Activated T-helper 1 cell treated with Interleukin-2 at 50 U/mL for 16 hours (primary cell): ENCODE results near the gene ASCC3.

ENCODE experiments used
- DNase-seq: peaks from one replicate; pipeline ENCODE4 v3.0.0-alpha.2; 2020; ENCODE audit warnings: low read depth

ASCC3 gene

GRCh38 chr6:100595456-100595855 is 285.7 kb downstream of the ASCC3 start:
- no peak for DNase-seq

GRCh38 chr6:100593522-100593921 is 287.6 kb downstream of the ASCC3 start:
- no peak for DNase-seq

GRCh38 chr6:100592929-100593328 is 288.2 kb downstream of the ASCC3 start:
- no peak for DNase-seq

- no peak for DNase-seq
Observed at GRCh38 chr6:100577425-100577824, 303.7 kb downstream of the ASCC3 start.

- DNase-seq: no peak
Observed at GRCh38 chr6:100575921-100576320, 305.2 kb downstream of the ASCC3 start.

GRCh38 chr6:100574836-100575235 is 306.3 kb downstream of the ASCC3 start:
- DNase-seq: no peak

GRCh38 chr6:100573166-100573565 is 308.0 kb downstream of the ASCC3 start:
- DNase-seq: no peak

GRCh38 chr6:100568255-100568654 is 312.9 kb downstream of the ASCC3 start:
- DNase-seq: no peak

GRCh38 chr6:100566563-100566962 is 314.6 kb downstream of the ASCC3 start:
- DNase-seq: no peak

GRCh38 chr6:100565439-100566104 is 315.6 kb downstream of the ASCC3 start:
- no peak for DNase-seq

- no peak for DNase-seq
Observed at GRCh38 chr6:100559859-100560258, 321.3 kb downstream of the ASCC3 start.

GRCh38 chr6:100554228-100554627 is 326.9 kb downstream of the ASCC3 start:
- DNase-seq: no peak

- no peak for DNase-seq
Observed at GRCh38 chr6:100553243-100553642, 327.9 kb downstream of the ASCC3 start.

GRCh38 chr6:100549406-100550167 is 331.5 kb downstream of the ASCC3 start:
- DNase-seq: no peak

- no peak for DNase-seq
Observed at GRCh38 chr6:100538086-100538485, 343.0 kb downstream of the ASCC3 start.

GRCh38 chr6:100518588-100518987 is 362.5 kb downstream of the ASCC3 start:
- no peak for DNase-seq

- DNase-seq: no peak
Observed at GRCh38 chr6:100517633-100518032, 363.5 kb downstream of the ASCC3 start.

- DNase-seq: no peak
Observed at GRCh38 chr6:100517106-100517505, 364.0 kb downstream of the ASCC3 start.

GRCh38 chr6:100514660-100515059 is 366.5 kb downstream of the ASCC3 start:
- no peak for DNase-seq

- DNase-seq: no peak
Observed at GRCh38 chr6:100512203-100512862, 368.8 kb downstream of the ASCC3 start.

GRCh38 chr6:100509101-100509500 is 372.0 kb downstream of the ASCC3 start:
- no peak for DNase-seq

- DNase-seq: no peak
Observed at GRCh38 chr6:100506651-100507050, 374.5 kb downstream of the ASCC3 start.
